GM23248 (cell line): Measurements from ENCODE around the gene TMEM95. TPM values are rescaled to one million over a fixed set of nuclear protein-coding genes. Genes with fewer than 3 reads are reported as not detected.
"Not testable (repeated sequence)": the region's sequence is repeated elsewhere in the genome, so short reads cannot be mapped to it uniquely, and the experiment has no call there.

Experiments
- DNase-seq: peaks from one replicate; pipeline ENCODE4 v3.0.0-alpha.2; 2015
- H2AFZ ChIP-seq: fragments of 200-600 bp; sonication (generic); 2 replicates; pipeline ENCODE4 v1.6.1; 2016; ENCODE audit warnings: antibody characterized with exemption
- H3F3A ChIP-seq: fragments of 200-600 bp; sonication (generic); 2 replicates; pipeline ENCODE4 v1.6.1; 2016; ENCODE audit warnings: mild to moderate bottlenecking, antibody characterized with exemption, mixed run types; ENCODE audit not compliant: insufficient read depth
- H3K27ac ChIP-seq: fragments of 200-600 bp; sonication (generic); 2 replicates; pipeline ENCODE4 v1.5.1; 2016; ENCODE audit warnings: mild to moderate bottlenecking
- H3K27me3 ChIP-seq: fragments of 200-600 bp; sonication (generic); replicated peaks from 2 replicates; pipeline ENCODE4 v1.6.1; 2016; ENCODE audit warnings: mild to moderate bottlenecking; ENCODE audit not compliant: insufficient read depth
- H3K36me3 ChIP-seq: fragments of 200-600 bp; sonication (generic); 2 replicates; pipeline ENCODE4 v1.6.1; 2016; ENCODE audit warnings: low read depth, mild to moderate bottlenecking
- H3K4me1 ChIP-seq: fragments of 200-600 bp; sonication (generic); 2 replicates; pipeline ENCODE4 v1.6.1; 2016; ENCODE audit warnings: mild to moderate bottlenecking; ENCODE audit not compliant: insufficient read depth
- H3K4me2 ChIP-seq: fragments of 200-600 bp; sonication (generic); one replicate; pipeline ENCODE4 v1.6.1; 2016; ENCODE audit warnings: mild to moderate bottlenecking; ENCODE audit not compliant: unreplicated experiment
- H3K4me3 ChIP-seq: fragments of 200-600 bp; sonication (generic); 2 replicates; pipeline ENCODE4 v1.5.1; 2016; ENCODE audit warnings: mild to moderate bottlenecking
- H3K79me2 ChIP-seq: fragments of 200-600 bp; sonication (generic); 2 replicates; pipeline ENCODE4 v1.6.1; 2016; ENCODE audit warnings: mild to moderate bottlenecking; ENCODE audit not compliant: insufficient read depth
- H3K9ac ChIP-seq: fragments of 200-600 bp; sonication (generic); 2 replicates; pipeline ENCODE4 v1.6.1; 2016; ENCODE audit warnings: mild to moderate bottlenecking
- H3K9me2 ChIP-seq: fragments of 200-600 bp; sonication (generic); 2 replicates; pipeline ENCODE4 v1.6.1; 2016; ENCODE audit warnings: mixed run types, mild to moderate bottlenecking, moderate library complexity; ENCODE audit not compliant: insufficient read depth
- H3K9me3 ChIP-seq: fragments of 200-600 bp; sonication (generic); one replicate; pipeline ENCODE4 v1.6.1; 2017; ENCODE audit warnings: low read depth
- H4K20me1 ChIP-seq: fragments of 200-600 bp; sonication (generic); 2 replicates; pipeline ENCODE4 v1.6.0; 2016; ENCODE audit not compliant: insufficient read depth
- EZH2 ChIP-seq: fragments of 200-600 bp; sonication (generic); IDR thresholded peaks from 2 replicates; pipeline ENCODE4 v1.6.1; 2018; ENCODE audit warnings: antibody characterized with exemption, mild to moderate bottlenecking; ENCODE audit not compliant: insufficient read depth, poor library complexity, severe bottlenecking
- EZH2phosphoT487 ChIP-seq: fragments of 200-600 bp; sonication (generic); IDR thresholded peaks from 2 replicates; pipeline ENCODE4 v1.6.1; 2018; ENCODE audit warnings: antibody characterized with exemption, moderate library complexity, mild to moderate bottlenecking, low read depth; ENCODE audit not compliant: insufficient read depth
- WGBS, 2 experiments: methylation state at CpG; one replicate each; pipeline ENCODE4 v1.1.6; 2015 to 2017; ENCODE audit warnings: low lambda C conversion rate in 2 of 2, low coverage in 1 of 2; ENCODE audit errors: missing lambda C conversion rate in 2 of 2; 5-methylcytosine and 5-hydroxymethylcytosine counted together
- in situ Hi-C: fragments of 300-500 bp; cut with MboI; formaldehyde crosslinking; loops from 2 replicates; pipeline ENCODE4 v1.15.0; 2020
- polyA plus RNA-seq: library from polyadenylated mRNA; unstranded; fragments of >200 nt; fragmentation: Nextera tagmentation; extraction: Ambion mirVana; gene quantifications from 2 replicates; pipeline ENCODE4 v1.2.1, GENCODE V29; 2016
- total RNA-seq: library from RNA; depleted of rRNA; stranded (reverse); fragments of >200 nt; shearing (Covaris generic); gene quantifications from 2 replicates; pipeline ENCODE4 v1.2.3, GENCODE V29; 2014

Gene TMEM95
- total and polyA plus RNA-seq, 2 experiments from 2014 or later, result not detected

DNA sequence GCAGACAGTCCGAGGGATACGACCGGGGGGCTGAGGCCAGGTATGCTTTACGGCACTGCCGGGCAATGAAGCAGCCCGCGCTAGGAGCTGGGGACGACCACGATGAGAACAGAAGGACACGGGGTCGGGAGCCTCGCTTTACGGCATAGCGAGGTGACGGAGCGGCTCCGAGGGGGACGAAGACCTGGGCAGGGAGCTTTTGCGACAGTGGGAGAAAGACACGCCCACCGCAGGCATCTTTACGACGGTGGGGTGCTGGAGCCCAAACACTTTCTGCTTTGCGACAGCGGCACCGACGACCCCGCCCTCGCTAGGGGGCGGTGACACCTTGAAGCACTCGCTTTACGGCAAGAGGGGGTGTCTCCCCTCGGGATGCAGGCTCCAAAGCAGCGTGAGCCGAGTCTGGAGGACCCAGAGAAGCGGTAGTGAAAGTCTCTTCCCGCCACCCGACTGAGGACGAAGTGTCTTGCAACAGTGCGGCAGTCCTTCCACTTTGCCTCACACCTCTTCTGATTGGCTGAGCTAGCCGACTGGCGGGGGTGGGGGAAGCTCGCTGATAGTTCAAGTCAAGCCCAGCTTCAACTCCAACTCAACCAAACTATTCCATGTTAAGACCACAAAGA is 25.5 kb upstream of the TMEM95 start:
- Histone ChIP-seq H3K9me3 (no peaks in the 10 kb centered on the region), H3K9me2 (no peaks in the 10 kb centered on the region), H4K20me1 (no peaks in the 10 kb centered on the region), H3K4me3 (peak overlapping the region; percentile 83), H3F3A (no peaks in the 10 kb centered on the region), H2AFZ (peak overlapping the region; percentile 87), H3K4me2 (peak overlapping the region; percentile 88), H3K79me2 (peaks cover 21% of the 10 kb centered on the region), H3K9ac (peak overlapping the region; percentile 80), H3K27me3 (no peaks in the 10 kb centered on the region), H3K27ac (peak overlapping the region; percentile 60), H3K4me1 (peaks cover 7% of the 10 kb centered on the region; the same call in 1 of the 2 replicates), H3K36me3 (no peaks in the 10 kb centered on the region; the same call in 1 of the 2 replicates)
- in situ Hi-C loops, result no loop called here
- TF ChIP-seq EZH2phosphoT487 (no peak), EZH2 (no peak)
- peak; percentile 98 for DNase-seq
- 0% methylated on average over 41 to 43 of the region's 43 CpGs for WGBS, 2 experiments

- no peak for TF ChIP-seq EZH2phosphoT487
- TF ChIP-seq EZH2, result no peak
- H3K27ac ChIP-seq, result peak overlapping the region; percentile 60
- no peaks in the 10 kb centered on the region for H4K20me1 ChIP-seq
- no peaks in the 10 kb centered on the region for H3K36me3 ChIP-seq
- no peaks in the 10 kb centered on the region for H3K9me2 ChIP-seq
- H3K9me3 ChIP-seq, result no peaks in the 10 kb centered on the region
- no peaks in the 10 kb centered on the region for H3K27me3 ChIP-seq
- peak overlapping the region; percentile 88 for H3K4me2 ChIP-seq
- peak overlapping the region; percentile 83 for H3K4me3 ChIP-seq
- DNase-seq, result peak; percentile 88
- peak overlapping the region; percentile 80 for H3K9ac ChIP-seq
- 0 to 2% methylated on average over 23 to 33 of the region's 34 CpGs for whole genome bisulfite sequencing, 2 experiments
- peaks cover 7% of the 10 kb centered on the region; the same call in 1 of the 2 replicates for H3K4me1 ChIP-seq
- no peaks in the 10 kb centered on the region for H3F3A ChIP-seq
- peak overlapping the region; percentile 87 for H2AFZ ChIP-seq
- in situ Hi-C loops, result no loop called here
- peaks cover 21% of the 10 kb centered on the region for H3K79me2 ChIP-seq
Observed at GRCh38 chr17:7329997-7330637, 24.8 kb upstream of the TMEM95 start.

GRCh38 chr17:7330638-7331015 is 24.3 kb upstream of the TMEM95 start:
- peaks cover 21% of the 10 kb centered on the region for H3K79me2 ChIP-seq
- in situ Hi-C loops, result no loop called here
- peak overlapping the region; percentile 83 for H3K4me3 ChIP-seq
- 36 to 39% methylated on average over 13 of the region's 13 CpGs for WGBS, 2 experiments
- H2AFZ ChIP-seq, result peak overlapping the region; percentile 87
- no peaks in the 10 kb centered on the region for H3K9me2 ChIP-seq
- no peak for DNase-seq
- H4K20me1 ChIP-seq, result no peaks in the 10 kb centered on the region
- no peaks in the 10 kb centered on the region for H3K36me3 ChIP-seq
- H3F3A ChIP-seq, result no peaks in the 10 kb centered on the region
- no peaks in the 10 kb centered on the region for H3K9me3 ChIP-seq
- H3K4me1 ChIP-seq, result peaks cover 7% of the 10 kb centered on the region; the same call in 1 of the 2 replicates
- no peaks in the 10 kb centered on the region for H3K27me3 ChIP-seq
- H3K4me2 ChIP-seq, result peak overlapping the region; percentile 88
- no peak overlapping the region for H3K27ac ChIP-seq
- TF ChIP-seq EZH2, result no peak
- no peak for TF ChIP-seq EZH2phosphoT487
- peak overlapping the region; percentile 10; the same call in 1 of the 2 replicates for H3K9ac ChIP-seq

- H3K9me2 ChIP-seq, result no peaks in the 10 kb centered on the region
- H2AFZ ChIP-seq, result no peak overlapping the region
- H4K20me1 ChIP-seq, result no peaks in the 10 kb centered on the region
- H3K4me2 ChIP-seq, result no peak overlapping the region
- H3K27ac ChIP-seq, result no peak overlapping the region
- no peaks in the 10 kb centered on the region for H3K27me3 ChIP-seq
- peaks cover 18% of the 10 kb centered on the region for H3K79me2 ChIP-seq
- H3F3A ChIP-seq, result no peaks in the 10 kb centered on the region
- H3K9me3 ChIP-seq, result no peaks in the 10 kb centered on the region
- H3K4me3 ChIP-seq, result no peak overlapping the region
- DNase-seq, result no peak
- H3K9ac ChIP-seq, result no peak overlapping the region
- in situ Hi-C loops, result no loop called here
- 57 to 60% methylated on average over 7 of the region's 7 CpGs for WGBS, 2 experiments
- H3K4me1 ChIP-seq, result peaks cover 7% of the 10 kb centered on the region; the same call in 1 of the 2 replicates
- H3K36me3 ChIP-seq, result no peaks in the 10 kb centered on the region
- TF ChIP-seq EZH2phosphoT487 (no peak), EZH2 (no peak)
Observed at GRCh38 chr17:7332111-7332510, 22.8 kb upstream of the TMEM95 start.

- DNase-seq, H3F3A ChIP-seq, H3K9ac ChIP-seq, H3K9me3 ChIP-seq, H3K36me3 ChIP-seq, H3K27me3 ChIP-seq, H3K4me1 ChIP-seq, H3K4me3 ChIP-seq, H2AFZ ChIP-seq, H3K9me2 ChIP-seq, H3K4me2 ChIP-seq, in situ Hi-C loops, H4K20me1 ChIP-seq, H3K27ac ChIP-seq: not testable (repeated sequence)
- WGBS, 2 experiments, result 31 to 35% methylated on average over 14 of the region's 14 CpGs
- peaks cover 13% of the 10 kb centered on the region for H3K79me2 ChIP-seq
Observed at GRCh38 chr17:7332600-7333069, 22.3 kb upstream of the TMEM95 start.
